Ovary (tissue), 9 donors: Measurements from ENCODE around the gene ASIC1. TPM values are rescaled to one million over a fixed set of nuclear protein-coding genes. Genes with fewer than 3 reads are reported as not detected.
A peak's percentile ranks its signal among the peaks of the same experiment; 100 is the strongest.
"Not testable (repeated sequence)": the region's sequence is repeated elsewhere in the genome, so short reads cannot be mapped to it uniquely, and the experiment has no call there.

Experiments
- DNase-seq, 5 donors: peaks; one replicate each; pipeline ENCODE4 v3.0.0-alpha.2; 2019 to 2020
- H3K27ac ChIP-seq, 2 donors: fragments of 200-600 bp; one replicate each; pipeline versions ENCODE4 v1.5.1 to v1.8.0; 2019 to 2022
- H3K27me3 ChIP-seq: fragments of 200-600 bp; one replicate; pipeline ENCODE4 v1.8.0; 2022
- H3K36me3 ChIP-seq: fragments of 200-600 bp; sonication (generic); one replicate; pipeline ENCODE4 v1.5.1; 2019
- H3K4me1 ChIP-seq: one replicate; pipeline ENCODE4 v1.8.1; 2013; ENCODE audit warnings: mild to moderate bottlenecking, moderate library complexity; ENCODE audit not compliant: insufficient read depth
- H3K4me3 ChIP-seq: fragments of 200-600 bp; sonication (generic); one replicate; pipeline ENCODE4 v1.5.1; 2017
- H3K9me3 ChIP-seq, 2 donors: fragments of 200-600 bp in 1 of 2; sonication (generic) in 1 of 2; one replicate each; pipeline versions ENCODE4 v1.5.1 to v1.8.1; 2013 to 2019; ENCODE audit warnings: mild to moderate bottlenecking in 1 of 2, moderate library complexity in 1 of 2
- EP300 ChIP-seq: sonication (generic); formaldehyde crosslinking; IDR thresholded peaks from one replicate; pipeline ENCODE4 v1.6.1; 2017; ENCODE audit warnings: antibody characterized with exemption
- POLR2A ChIP-seq: fragments of 450-650 bp; IDR thresholded peaks from one replicate; pipeline ENCODE4 v1.6.1; 2017; ENCODE audit warnings: antibody characterized with exemption, mild to moderate bottlenecking, moderate library complexity
- WGBS, 3 donors: extraction: QIAGEN DNeasy Blood & Tissue Kit in 1 of 3; methylation state at CpG; one replicate each; pipeline versions ENCODE4 v1.1.5 to v1.1.7; 2013 to 2017; 5-methylcytosine and 5-hydroxymethylcytosine counted together
- intact Hi-C, 4 donors: fragments of 100-400 bp; cut with DNase I; formaldehyde crosslinking; loops; one replicate each; pipeline versions ENCODE4 v1.11.0 to v1.15.1; 2022 to 2023
- polyA plus RNA-seq, 2 donors: library from polyadenylated mRNA; stranded (reverse); fragments of 200-250 nt in 1 of 2; fragments of 350-450 nt in 1 of 2; fragmentation: Illumina TruSeq in 1 of 2; extraction: RNeasy Lipid Tissue Mini Kit (QIAGEN cat#74804) in 1 of 2; gene quantifications; one replicate each; pipeline ENCODE4 v1.2.3, GENCODE V29; 2013 to 2014
- total RNA-seq, 7 donors: library from RNA; depleted of rRNA in 2 of 7; stranded (reverse); fragments of >200 nt in 2 of 7; fragmentation: NEBNext Ultra II Directional in 3 of 7; extraction: Animal tissue kit (Norgen Biotek cat#: 25700) in 3 of 7; gene quantifications; one replicate each; pipeline versions ENCODE4 v1.1.0 to v1.2.4, GENCODE V29; 2016 to 2023
- TF ChIP-seq, protein P1 (sequence below), 3 donors: fragments of 450-650 bp in 2 of 3; fragments of 200-600 bp in 1 of 3; IDR thresholded peaks; one replicate each; pipeline versions ENCODE4 v1.5.1 to v1.8.0; 2016 to 2022; ENCODE audit warnings: antibody characterized with exemption in 3 of 3, mild to moderate bottlenecking in 1 of 3
- donor health status: DM: no; HTN: no; CAD: no; lungs with moderate emphysema.
- donor health status: DM: no; HTN: no; CAD: no.
- donor health status: Bipolar disorder and iron deficiency.
- donor health status: DM: yes; HTN: yes; CAD: no.
- donor health status: DM: no; HTN: no; CAD: no.
- donor health status: DM: yes; HTN: yes; CAD: no.

Gene ASIC1
- total and polyA plus RNA-seq, 9 donors: 0.12 to 4.1 (median 0.69) TPM

DNA sequence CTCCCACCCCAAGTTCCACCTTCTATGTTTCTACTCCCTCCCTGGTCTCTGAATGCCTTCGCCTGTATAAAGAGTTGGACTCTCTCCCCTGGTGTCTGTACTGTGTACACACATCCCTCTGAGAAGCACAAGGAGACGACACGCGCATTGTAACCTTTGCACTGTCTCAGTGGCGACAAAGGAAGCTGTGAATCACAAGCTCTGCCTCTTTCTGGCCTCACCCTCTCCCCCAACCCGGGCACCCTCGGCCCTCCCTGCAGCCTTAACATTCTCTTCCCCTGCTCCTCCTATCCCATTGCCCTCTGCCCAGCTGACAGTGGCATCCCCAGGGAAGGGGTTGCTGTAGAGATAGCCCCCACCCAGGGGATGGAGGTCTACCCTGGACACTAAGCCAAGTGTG, 25.2 kb downstream of the ASIC1 start:
- DNase-seq: peak in 1 of 5 donors; percentile 31
- 76 to 79% (median 78%) methylated on average over 7 of the region's 7 CpGs for WGBS, 3 donors
- H3K27me3 ChIP-seq: no peaks in the 10 kb centered on the region
- H3K4me1 ChIP-seq: peaks cover 2% of the 10 kb centered on the region
- H3K27ac ChIP-seq: no peak overlapping the region
- intact Hi-C loops: loop anchor here in 1 of 4 donors (10.0 kb wide), 1 partner anchor 232 kb away; no protein-coding TSS in a partner anchor
- no peaks in the 10 kb centered on the region for H3K9me3 ChIP-seq
- TF ChIP-seq POLR2A: no peak
- TF ChIP-seq, protein P1, sequence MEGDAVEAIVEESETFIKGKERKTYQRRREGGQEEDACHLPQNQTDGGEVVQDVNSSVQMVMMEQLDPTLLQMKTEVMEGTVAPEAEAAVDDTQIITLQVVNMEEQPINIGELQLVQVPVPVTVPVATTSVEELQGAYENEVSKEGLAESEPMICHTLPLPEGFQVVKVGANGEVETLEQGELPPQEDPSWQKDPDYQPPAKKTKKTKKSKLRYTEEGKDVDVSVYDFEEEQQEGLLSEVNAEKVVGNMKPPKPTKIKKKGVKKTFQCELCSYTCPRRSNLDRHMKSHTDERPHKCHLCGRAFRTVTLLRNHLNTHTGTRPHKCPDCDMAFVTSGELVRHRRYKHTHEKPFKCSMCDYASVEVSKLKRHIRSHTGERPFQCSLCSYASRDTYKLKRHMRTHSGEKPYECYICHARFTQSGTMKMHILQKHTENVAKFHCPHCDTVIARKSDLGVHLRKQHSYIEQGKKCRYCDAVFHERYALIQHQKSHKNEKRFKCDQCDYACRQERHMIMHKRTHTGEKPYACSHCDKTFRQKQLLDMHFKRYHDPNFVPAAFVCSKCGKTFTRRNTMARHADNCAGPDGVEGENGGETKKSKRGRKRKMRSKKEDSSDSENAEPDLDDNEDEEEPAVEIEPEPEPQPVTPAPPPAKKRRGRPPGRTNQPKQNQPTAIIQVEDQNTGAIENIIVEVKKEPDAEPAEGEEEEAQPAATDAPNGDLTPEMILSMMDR (IDR thresholded peaks at IDR 0.05): no peak
- TF ChIP-seq EP300: no peak
- H3K4me3 ChIP-seq: no peak overlapping the region
- no peaks in the 10 kb centered on the region for H3K36me3 ChIP-seq

DNA sequence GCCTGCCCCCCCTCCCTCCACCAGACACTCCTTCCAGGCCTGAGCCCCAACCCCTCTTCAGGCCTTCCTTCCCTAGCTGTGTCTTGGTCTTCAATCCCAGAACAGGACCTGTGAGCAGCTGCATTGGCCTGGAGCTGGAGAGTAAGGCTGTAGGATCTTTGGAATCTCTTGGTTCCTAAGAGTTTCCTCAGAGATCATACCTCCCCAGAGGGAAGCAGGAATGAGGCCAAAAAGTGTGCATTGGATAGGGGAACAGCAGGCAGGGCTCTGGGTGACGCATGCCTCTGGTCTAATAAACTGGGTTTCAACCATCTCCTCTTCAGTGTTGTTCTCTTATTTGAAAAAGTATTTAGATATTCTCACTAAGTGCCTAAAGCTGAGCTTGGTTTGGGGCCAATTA, 25.9 kb downstream of the ASIC1 start:
- TF ChIP-seq, protein P1 (IDR thresholded peaks at IDR 0.05): no peak
- TF ChIP-seq EP300 (no peak), POLR2A (no peak)
- no peaks in the 10 kb centered on the region for H3K9me3 ChIP-seq
- WGBS, 3 donors: 88 to 95% (median 95%) methylated on average over 1 of the region's 1 CpG
- no peak overlapping the region for H3K27ac ChIP-seq
- no peaks in the 10 kb centered on the region for H3K27me3 ChIP-seq
- no peaks in the 10 kb centered on the region for H3K36me3 ChIP-seq
- no peak for DNase-seq
- H3K4me3 ChIP-seq: no peak overlapping the region
- H3K4me1 ChIP-seq: peaks cover 2% of the 10 kb centered on the region
- intact Hi-C loops: loop anchor here in 1 of 4 donors (10.0 kb wide), 1 partner anchor 232 kb away; no protein-coding TSS in a partner anchor

DNA sequence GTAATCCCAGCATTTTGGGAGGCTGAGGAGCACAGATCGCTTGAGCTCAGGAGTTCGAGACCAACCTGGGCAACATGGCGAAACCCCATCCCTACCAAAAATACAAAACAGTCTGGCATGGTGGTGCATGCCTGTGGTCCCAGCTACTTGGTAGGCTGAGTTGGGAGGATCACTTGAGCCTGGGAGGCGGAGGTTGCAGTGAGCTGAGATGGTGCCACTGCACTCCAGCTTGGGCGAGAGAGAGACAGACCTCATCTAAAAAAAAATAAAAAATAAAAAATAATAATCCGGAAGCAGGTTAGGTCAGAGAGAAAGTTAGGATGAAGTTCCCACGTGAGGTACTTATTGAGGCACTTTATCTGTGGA, 27.0 kb downstream of the ASIC1 start:
- not testable (repeated sequence) for H3K9me3 ChIP-seq, DNase-seq, H3K4me1 ChIP-seq, H3K27me3 ChIP-seq, H3K36me3 ChIP-seq
- intact Hi-C loops: loop anchor here in 1 of 4 donors (10.0 kb wide), 1 partner anchor 230 kb away; no protein-coding TSS in a partner anchor
- WGBS, 3 donors: 24 to 36% (median 35%) methylated on average over 7 of the region's 7 CpGs
- H3K4me3 ChIP-seq: peak overlapping the region; percentile 85
- H3K27ac ChIP-seq: peak overlapping the region; percentile 79 to 96

DNA sequence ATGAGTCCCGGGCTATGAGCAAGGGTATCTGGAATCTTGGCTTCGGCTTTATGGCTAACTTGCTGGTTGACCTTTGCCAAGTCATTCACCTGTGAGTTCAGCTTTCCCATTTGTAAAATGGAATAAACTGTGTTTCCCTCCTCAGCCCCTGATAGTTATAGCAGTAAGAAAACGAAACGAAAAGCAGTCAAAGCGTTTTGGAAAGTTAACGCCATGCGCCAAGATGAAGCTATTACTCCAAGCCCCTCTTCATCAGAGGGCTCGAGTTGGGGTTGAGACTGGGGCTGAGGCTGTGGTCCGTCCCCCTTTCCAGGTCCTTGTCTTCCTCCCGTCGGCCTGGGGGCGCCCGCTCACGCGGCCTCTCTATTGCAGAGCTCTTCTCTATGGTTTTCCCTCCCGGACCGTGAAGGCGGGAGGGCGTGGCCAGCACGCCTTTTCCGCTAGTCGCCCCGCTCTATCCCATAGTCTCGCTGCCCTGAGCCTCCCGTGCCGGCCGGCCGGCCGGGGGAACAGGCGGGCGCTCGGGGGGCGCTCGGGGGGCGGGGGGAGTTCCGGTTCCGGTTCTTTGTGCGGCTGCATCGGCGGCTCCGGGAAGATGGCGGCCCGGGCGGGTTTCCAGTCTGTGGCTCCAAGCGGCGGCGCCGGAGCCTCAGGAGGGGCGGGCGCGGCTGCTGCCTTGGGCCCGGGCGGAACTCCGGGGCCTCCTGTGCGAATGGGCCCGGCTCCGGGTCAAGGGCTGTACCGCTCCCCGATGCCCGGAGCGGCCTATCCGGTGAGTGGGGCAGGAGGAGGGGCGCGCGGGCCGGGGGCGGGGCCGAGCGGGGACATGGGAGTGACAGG, 27.6 kb downstream of the ASIC1 start, which contains the start of gene SMARCD1:
TSS of gene SMARCD1 (plus strand) at position 568 of the 840 bp plus-strand sequence. CDS start at position 596, 28 bp downstream.
- DNase-seq: peak; percentile 91 to 93 (median 91)
- TF ChIP-seq POLR2A (no peak), EP300 (no peak)
- TF ChIP-seq, protein P1 (IDR thresholded peaks at IDR 0.05): no peak
- peaks cover 2% of the 10 kb centered on the region for H3K4me1 ChIP-seq
- H3K27ac ChIP-seq: peak within 1 kb of the TSS; percentile 79 to 96
- intact Hi-C loops: loop anchor here in 1 of 4 donors (10.0 kb wide), 1 partner anchor 230 kb away; no protein-coding TSS in a partner anchor
- H3K36me3 ChIP-seq: no peaks in the 10 kb centered on the region
- WGBS, 3 donors: 1% methylated on average over 64 to 69 of the region's 69 CpGs
- no peaks in the 10 kb centered on the region for H3K9me3 ChIP-seq
- H3K4me3 ChIP-seq: peak within 1 kb of the TSS; percentile 85
- no peaks in the 10 kb centered on the region for H3K27me3 ChIP-seq
